GM12891 (cell line): ENCODE results near the gene ALKBH2.

Source experiments
- POLR2A ChIP-seq: IDR thresholded peaks from 2 replicates; pipeline ENCODE4 v1.6.1; 2011; ENCODE audit warnings: low read depth, low read length, control low read depth
- POLR2AphosphoS5 ChIP-seq: IDR thresholded peaks from 2 replicates; pipeline ENCODE4 v1.6.1; 2011; ENCODE audit warnings: low read depth, low read length, control low read depth

DNA sequence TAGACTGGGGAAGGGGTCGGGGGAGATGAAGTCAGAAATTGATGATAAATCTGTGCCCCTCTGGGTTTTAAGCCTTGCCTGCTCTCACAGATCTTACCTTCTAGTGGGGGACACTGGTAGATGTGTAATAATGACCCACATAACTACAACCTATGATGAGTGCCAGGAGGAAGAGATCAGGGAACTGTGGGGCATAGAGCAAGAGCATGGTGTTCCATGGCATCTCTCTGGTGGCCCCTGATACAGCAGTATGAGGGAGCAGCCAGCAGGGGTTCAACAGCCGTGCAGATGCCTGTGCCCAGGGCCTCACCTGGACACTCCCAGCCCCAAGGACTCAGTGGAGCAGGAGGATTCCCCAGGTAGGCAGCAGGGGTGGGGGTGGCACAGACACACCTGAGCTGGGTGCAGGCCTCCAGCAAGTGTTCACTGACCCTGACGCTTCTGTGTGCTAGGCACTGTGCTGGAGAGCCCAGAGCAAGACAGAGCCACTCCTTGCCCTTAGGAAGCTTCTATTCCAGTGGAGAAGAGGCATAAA, 28.1 kb upstream of the ALKBH2 start:
- TF ChIP-seq POLR2AphosphoS5: no peak
- no peak for TF ChIP-seq POLR2A
